HG02623 (cell line): Measurements from ENCODE around the gene CEND1.
A peak's percentile ranks its signal among the peaks of the same experiment; 100 is the strongest.

Experiments
- ATAC-seq: cut with Tn5 transposase; IDR thresholded peaks from one replicate; pipeline ENCODE4 v1.9.1; 2021; ENCODE audit warnings: moderate library complexity; ENCODE audit not compliant: unreplicated experiment

CEND1 gene

GRCh38 chr11:813072-813455, 23.2 kb upstream of the CEND1 start:
- ATAC-seq: no peak

GRCh38 chr11:812390-812789, 22.5 kb upstream of the CEND1 start:
- ATAC-seq: no peak

- ATAC-seq: no peak
Observed at GRCh38 chr11:811446-812245, 21.8 kb upstream of the CEND1 start.

GRCh38 chr11:810040-810567, 20.2 kb upstream of the CEND1 start:
- ATAC-seq: peak; percentile 6

GRCh38 chr11:809287-810039, 19.6 kb upstream of the CEND1 start, which contains the start of gene RPLP2:
TSS of gene RPLP2 (plus strand) at chr11:809967. CDS start at chr11:810235, 268 bp downstream.
- peak; percentile 62 for ATAC-seq

- no peak for ATAC-seq
Observed at GRCh38 chr11:808427-809286, 18.8 kb upstream of the CEND1 start.

- no peak for ATAC-seq
Observed at GRCh38 chr11:804599-804964, 14.7 kb upstream of the CEND1 start.

- ATAC-seq: no peak
Observed at GRCh38 chr11:803770-804598, 14.1 kb upstream of the CEND1 start.

GRCh38 chr11:803467-803742, 13.5 kb upstream of the CEND1 start:
- ATAC-seq: no peak

GRCh38 chr11:802693-803466, 13.0 kb upstream of the CEND1 start:
- ATAC-seq: no peak

GRCh38 chr11:802018-802617, 12.2 kb upstream of the CEND1 start:
- ATAC-seq: no peak

- no peak for ATAC-seq
Observed at GRCh38 chr11:801097-801780, 11.3 kb upstream of the CEND1 start.

GRCh38 chr11:800473-800872, 10.6 kb upstream of the CEND1 start:
- no peak for ATAC-seq

- ATAC-seq: no peak
Observed at GRCh38 chr11:799641-800316, 9.9 kb upstream of the CEND1 start.

- peak; percentile 44 for ATAC-seq
Observed at GRCh38 chr11:798093-798713, 8.3 kb upstream of the CEND1 start, which contains the start of gene SLC25A22. TSS of gene SLC25A22 (minus strand) at chr11:798281. CDS start at chr11:795006, 3,275 bp downstream.

- peak; percentile 39 for ATAC-seq
Observed at GRCh38 chr11:797296-798092, 7.6 kb upstream of the CEND1 start.
